Measurements from ENCODE around the gene ATP2B3.

DNA sequence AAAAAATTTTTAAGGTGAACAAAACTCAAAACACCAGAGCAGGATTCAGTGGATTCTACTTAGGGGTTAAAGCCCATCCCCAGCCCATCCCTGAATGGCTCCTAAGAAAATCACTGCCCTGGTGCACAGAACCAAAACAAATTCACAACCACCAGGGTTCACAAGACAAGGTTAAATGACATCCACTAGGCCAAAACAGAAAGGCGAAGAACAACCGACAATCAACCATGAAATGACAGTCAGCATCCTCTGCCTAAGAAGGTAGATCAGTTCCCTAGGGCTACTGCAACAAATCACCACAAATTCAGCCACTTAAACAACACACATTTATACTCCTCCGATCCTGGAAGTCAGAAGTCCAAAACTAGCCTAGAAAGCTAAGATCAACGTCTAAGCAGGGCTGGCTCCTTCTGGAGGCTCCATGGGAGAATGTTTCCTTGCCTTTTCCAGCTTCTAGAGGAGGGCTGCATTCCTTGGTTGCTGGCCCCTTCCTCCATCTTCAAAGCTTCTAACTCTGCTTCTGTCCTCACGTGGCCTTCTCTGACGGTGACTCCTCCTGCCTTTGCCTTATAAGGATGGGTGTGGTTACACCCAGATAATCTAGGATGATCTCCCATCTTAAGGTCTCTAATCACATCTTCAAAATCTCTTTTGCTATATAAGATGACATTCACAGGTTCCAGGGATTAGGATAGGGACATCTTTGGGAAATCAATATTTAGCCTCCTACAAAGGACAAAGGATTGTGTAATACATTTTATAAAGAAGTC lies 79.7 kb downstream of the ATP2B3 start:
- TF ChIP-seq POLR2AphosphoS5 (IDR thresholded peaks at IDR 0.05; ENCODE audit: borderline replicate concordance, low read depth, low read length): no peak
- no peak for TF ChIP-seq EZH2 (IDR thresholded peaks at IDR 0.05)

Data from SK-N-MC (cell line).